Neural cell (in vitro differentiated cells): ENCODE results near the gene AP3B1.

Experiments used
- EP300 ChIP-seq: fragments of 450-650 bp; conservative IDR thresholded peaks from 2 replicates; pipeline ENCODE4 v1.6.1; 2014; ENCODE audit warnings: antibody characterized with exemption, mild to moderate bottlenecking, moderate library complexity; ENCODE audit not compliant: poor library complexity, severe bottlenecking
- EZH2 ChIP-seq: fragments of 200-600, 300-800 bp; shearing (Covaris generic), sonication (generic); IDR thresholded peaks from 2 replicates; pipeline ENCODE4 v1.6.1; 2014; ENCODE audit warnings: antibody characterized with exemption, low read length, borderline replicate concordance, mild to moderate bottlenecking; ENCODE audit not compliant: insufficient read depth, poor library complexity, severe bottlenecking
- POLR2AphosphoS5 ChIP-seq: IDR thresholded peaks from 2 replicates; pipeline ENCODE4 v1.6.1; 2012
- SMC3 ChIP-seq: fragments of 450-650 bp; conservative IDR thresholded peaks from 2 replicates; pipeline ENCODE4 v1.6.1; 2014; ENCODE audit warnings: antibody characterized with exemption, mild to moderate bottlenecking, moderate library complexity; ENCODE audit not compliant: poor library complexity
- TF ChIP-seq, protein P1 (sequence below): fragments of 450-650 bp; IDR thresholded peaks from 2 replicates; pipeline ENCODE4 v1.5.1; 2014; ENCODE audit warnings: antibody characterized with exemption, mild to moderate bottlenecking, moderate library complexity; ENCODE audit not compliant: poor library complexity, severe bottlenecking

DNA sequence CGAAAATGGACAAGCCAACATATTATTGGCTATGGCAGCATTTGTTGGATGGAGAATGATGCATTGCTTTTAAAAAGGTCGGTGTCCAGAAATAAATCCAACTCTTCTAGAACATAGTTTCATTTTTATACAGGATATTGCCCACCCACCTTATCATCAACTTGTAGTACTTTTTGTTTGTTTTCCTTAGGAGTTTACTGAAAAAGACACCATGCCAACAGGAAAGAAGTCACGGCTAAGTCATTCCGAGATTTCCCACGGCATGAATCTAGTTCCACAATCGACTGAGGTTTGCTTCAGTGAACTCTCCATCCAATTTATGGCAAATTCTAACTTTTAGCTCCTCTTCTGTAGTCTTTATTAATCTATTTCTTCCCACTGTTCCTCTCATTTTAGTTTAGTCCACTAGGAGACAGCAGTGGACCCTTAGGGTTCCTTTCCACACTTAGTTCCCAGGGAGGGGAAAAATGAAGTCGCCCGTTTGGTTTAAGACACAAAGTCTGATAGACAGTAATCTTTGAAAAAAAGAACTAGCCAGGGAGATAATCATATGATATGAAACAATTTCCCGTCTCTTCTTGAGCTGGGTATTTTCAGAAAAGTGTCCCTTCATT, 237.5 kb downstream of the AP3B1 start:
- TF ChIP-seq, protein P1, sequence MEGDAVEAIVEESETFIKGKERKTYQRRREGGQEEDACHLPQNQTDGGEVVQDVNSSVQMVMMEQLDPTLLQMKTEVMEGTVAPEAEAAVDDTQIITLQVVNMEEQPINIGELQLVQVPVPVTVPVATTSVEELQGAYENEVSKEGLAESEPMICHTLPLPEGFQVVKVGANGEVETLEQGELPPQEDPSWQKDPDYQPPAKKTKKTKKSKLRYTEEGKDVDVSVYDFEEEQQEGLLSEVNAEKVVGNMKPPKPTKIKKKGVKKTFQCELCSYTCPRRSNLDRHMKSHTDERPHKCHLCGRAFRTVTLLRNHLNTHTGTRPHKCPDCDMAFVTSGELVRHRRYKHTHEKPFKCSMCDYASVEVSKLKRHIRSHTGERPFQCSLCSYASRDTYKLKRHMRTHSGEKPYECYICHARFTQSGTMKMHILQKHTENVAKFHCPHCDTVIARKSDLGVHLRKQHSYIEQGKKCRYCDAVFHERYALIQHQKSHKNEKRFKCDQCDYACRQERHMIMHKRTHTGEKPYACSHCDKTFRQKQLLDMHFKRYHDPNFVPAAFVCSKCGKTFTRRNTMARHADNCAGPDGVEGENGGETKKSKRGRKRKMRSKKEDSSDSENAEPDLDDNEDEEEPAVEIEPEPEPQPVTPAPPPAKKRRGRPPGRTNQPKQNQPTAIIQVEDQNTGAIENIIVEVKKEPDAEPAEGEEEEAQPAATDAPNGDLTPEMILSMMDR, result no peak
- TF ChIP-seq EP300, result no peak
- TF ChIP-seq POLR2AphosphoS5, result no peak
- TF ChIP-seq SMC3, result no peak
- no peak for TF ChIP-seq EZH2
